Fibroblast of skin of abdomen (primary cell): ENCODE measurements around the gene NTN4.
A peak's percentile ranks its signal among the peaks of the same experiment; 100 is the strongest.

Experiments used
- DNase-seq: peaks from one replicate; pipeline ENCODE4 v3.0.0-alpha.2; 2013

NTN4 gene

DNA sequence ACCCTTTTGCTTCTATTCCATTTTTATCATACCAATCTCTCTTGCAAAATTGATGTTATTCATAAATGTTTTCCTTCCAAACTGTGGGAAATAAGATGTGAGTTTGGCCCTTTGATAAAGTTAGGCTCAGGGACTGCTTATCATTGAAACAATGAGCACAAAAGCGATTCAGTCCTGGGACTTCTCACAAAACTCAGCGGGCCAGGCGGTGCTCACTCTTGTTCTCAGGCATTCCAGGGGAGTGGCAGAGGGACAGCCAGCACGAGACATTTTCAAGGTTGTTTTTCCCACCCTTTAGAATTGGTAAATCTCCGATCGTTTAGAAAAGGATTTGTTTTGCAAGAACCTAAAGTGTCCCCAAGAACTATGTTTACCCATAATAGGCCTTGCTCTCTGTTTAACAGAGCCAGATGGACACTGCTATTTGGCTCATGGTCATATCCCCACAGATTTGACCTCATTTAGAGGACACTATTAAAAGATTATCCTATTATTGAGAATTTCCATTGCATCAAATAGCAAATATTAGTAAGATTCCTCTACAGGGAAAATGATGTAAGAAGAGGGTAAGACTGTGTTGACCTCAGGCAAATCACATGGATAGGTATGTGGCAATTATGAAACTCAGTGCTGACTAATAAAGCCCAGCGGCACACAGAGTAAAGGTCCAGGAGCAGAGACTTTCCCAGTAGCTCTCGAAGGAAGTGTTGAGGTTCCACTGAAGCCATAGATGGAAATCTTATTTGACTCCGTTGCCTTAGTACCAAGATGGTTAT, 136.6 kb downstream of the NTN4 start:
- DNase-seq: peak; percentile 68

DNA sequence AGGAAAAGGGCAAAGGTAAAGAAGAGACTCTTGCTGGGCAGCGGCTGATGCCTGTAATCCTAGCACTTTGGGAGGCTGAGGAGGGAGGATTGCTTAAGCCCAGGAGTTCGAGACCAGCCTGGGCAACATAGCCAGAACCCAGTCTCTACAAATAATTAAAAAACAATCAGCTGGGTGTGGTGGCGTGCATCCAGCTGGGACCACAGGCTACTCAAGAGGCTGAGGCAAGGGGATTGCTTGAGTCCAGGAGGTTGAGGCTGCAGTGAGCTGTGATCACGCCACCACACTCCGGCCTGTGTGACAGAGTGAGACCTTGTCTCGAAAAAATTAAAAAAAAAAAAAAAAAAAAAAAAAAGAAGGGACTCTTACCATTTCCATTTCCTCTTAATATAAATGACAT, 138.9 kb downstream of the NTN4 start:
- no peak for DNase-seq

DNA sequence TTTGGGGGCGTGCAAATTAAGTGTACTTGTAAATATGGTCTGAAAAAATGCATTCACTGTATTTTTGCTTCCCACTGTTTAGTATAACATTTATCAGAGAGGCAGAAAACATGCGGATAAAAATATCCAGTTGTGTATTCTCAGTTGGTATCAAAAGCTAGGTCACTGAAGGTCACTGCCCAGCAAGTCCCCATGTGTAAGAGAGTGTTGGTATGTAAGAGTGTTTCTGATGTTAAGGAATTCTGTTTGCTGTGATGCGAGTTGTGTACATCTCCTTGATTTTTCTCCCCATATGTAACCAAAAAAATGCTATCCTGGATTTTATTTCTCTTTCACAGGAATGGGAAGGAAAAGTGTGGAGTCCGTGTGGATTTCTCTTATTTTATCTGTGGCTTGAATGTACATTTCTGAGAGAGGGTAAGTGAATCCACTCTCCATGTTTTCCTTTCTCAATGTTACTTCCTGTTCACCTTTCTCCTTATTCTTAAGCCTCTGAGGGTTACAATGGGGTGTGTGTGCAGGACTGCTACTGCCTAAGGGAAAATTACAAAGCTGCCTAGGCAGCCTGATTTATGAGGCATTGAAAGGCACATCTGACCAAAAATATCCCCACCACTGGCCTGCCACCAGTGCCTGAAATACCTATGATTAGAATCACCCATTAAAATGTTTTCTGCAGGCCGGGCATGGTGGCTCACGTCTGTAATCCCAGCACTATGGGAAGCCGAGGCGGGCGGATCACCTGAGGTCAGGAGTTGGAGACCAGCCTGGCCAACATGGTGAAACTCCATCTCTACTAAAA, 141.4 kb downstream of the NTN4 start:
- peak; percentile 58 for DNase-seq

DNA sequence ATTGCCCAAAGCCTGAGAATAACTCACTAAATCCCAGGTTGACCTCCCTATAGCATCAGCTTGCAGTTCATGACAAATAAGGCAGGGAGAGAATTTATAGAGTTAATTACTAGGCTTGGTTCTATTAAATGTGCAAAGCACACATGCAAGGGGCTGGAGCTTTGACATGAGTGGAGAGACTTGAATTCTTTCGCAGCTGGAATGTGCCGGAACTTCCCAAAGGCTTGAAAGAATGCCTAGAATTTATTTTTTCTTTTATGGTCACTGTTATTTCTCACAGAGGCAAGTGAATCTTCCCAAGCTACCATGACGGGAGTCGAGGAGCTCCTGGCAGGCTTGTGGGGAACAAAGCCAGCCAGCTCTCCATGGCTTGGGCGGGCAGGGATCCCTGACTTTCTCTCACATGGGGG, 143.8 kb downstream of the NTN4 start:
- DNase-seq: peak; percentile 85

DNA sequence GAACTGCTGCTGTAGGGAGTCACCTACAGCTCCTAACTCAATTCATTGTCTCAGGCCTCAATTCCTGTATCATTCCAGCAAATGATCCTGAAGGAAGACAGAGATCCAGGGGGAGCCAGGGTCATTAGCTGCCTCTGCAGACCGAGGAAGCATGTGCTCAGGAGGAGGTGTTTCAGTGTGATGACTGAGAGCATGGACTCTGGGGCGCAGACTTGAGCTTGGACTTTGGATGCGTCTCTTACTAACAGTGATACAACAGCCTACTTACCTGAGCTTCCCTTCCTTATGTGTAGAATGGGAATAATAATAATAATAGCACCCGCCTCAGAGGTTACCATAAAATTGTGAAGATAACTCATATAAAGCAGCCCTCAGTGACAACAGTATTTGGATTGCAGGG, 147.3 kb downstream of the NTN4 start:
- no peak for DNase-seq

DNA sequence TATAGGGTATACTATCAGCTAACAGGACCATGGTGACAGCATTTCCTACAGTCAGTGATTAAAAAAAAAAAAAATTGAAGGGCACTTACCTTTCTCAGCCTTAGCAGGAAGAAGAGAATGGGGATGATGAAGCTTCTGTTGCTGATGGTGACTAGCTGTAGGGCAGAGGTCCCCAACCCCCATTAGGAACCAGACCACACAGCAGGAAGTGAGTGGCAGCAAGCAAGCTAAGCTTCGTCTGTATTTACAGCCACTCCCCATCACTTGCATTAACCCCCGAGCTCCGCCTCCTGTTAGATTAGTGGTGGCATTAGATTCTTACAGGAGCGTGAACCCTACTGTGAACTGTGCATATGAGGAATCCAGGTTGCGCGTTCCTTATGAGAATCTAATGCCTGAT, 148.0 kb downstream of the NTN4 start:
- DNase-seq: no peak

DNA sequence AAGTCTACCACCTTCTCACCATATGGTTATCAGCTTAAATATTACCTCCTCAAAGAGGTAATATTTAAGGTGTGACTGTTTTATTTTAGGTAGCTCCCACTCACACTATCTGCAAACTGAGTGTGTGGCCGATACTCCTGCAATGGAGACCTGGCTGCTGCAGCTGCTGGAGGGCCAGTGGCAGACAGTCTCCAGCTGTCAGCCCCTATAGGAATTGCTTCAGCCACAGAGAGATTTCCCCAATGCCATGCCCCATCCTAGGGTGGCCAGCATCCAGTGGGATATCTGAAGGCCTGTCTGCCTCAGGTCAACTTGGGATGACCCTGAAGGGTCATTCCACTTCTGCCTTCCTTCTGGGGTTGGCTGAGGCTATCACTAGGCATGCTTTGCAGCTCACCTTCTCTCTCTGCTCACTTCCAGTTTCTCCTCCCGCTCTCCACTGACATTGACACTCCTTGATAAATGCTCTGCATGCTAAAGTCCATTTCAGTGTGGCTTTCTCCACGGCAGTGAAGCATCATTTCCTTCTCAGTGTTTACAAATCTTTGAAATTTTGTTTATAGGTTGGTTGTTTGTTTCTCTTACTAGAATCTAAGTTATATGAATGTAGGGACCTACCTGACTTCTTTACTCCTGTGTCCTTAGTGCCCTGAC, 149.1 kb downstream of the NTN4 start:
- no peak for DNase-seq

DNA sequence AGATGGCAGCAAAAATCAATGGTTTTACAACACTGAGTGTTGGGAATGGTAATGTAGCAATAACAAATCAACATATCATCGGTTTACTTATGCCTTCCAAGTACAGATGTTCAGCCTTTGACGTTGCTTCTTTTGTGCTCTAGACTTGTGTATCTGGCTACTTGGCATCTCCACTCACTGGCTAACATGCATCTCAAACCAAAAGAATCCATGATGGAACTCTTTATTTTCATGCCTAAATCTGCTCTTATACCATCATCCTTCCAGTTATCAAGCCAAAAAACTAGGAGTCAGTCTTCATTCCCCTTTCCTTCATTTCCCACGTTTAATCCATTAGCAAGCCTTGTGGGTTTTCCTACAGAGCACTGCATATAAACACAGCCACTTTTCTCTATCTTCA, 150.0 kb downstream of the NTN4 start:
- no peak for DNase-seq

DNA sequence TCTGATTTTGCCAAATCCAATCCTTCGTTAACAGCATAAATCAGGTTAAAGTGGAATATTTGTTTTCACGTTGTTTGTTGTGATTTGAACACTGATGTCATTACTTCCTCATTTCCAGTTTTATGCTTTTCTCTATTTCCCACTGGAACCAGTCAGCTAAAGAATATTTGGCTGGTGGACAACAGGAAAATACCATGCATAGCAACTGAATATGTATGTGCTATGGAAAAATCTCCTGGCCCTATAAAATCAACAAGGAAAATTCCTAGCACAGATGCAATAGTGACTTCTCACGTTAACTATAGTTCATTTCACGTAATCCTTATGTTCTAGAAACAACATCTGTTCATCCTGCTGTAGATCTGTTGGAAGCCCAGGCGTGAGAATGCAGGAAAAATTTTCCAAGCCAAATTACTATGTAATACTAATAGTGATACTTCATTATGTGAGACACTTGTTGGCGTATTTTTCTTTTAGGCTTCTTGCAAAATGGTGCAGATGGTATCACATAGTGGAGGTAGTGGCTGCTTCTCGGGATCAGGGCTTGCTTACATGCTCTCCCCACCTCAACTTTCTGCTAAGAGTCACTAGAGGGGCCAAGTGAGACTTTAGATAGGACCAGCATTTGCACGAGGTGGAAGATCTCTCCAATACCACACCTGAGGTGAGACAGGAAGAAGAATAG, 153.0 kb downstream of the NTN4 start:
- DNase-seq: peak; percentile 84

DNA sequence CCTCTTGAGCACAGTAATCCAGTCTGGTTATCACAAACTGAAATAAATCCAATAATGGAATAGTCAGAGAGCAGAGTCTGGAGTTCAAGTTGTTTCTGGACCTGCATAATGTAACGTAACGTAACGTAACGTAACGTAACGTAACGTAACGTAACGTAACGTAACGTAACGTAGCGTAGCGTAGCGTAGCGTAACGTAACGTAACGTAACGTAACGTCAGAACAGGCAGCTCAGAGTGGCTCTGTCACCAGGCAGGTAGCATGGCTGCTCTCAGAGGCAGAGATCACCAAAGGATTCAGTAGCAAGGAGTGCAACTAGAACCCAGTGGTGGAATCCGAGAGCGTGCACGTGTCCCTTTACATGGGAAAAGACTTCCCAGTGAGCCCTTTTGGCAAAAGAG, 153.6 kb downstream of the NTN4 start:
- DNase-seq: no peak

DNA sequence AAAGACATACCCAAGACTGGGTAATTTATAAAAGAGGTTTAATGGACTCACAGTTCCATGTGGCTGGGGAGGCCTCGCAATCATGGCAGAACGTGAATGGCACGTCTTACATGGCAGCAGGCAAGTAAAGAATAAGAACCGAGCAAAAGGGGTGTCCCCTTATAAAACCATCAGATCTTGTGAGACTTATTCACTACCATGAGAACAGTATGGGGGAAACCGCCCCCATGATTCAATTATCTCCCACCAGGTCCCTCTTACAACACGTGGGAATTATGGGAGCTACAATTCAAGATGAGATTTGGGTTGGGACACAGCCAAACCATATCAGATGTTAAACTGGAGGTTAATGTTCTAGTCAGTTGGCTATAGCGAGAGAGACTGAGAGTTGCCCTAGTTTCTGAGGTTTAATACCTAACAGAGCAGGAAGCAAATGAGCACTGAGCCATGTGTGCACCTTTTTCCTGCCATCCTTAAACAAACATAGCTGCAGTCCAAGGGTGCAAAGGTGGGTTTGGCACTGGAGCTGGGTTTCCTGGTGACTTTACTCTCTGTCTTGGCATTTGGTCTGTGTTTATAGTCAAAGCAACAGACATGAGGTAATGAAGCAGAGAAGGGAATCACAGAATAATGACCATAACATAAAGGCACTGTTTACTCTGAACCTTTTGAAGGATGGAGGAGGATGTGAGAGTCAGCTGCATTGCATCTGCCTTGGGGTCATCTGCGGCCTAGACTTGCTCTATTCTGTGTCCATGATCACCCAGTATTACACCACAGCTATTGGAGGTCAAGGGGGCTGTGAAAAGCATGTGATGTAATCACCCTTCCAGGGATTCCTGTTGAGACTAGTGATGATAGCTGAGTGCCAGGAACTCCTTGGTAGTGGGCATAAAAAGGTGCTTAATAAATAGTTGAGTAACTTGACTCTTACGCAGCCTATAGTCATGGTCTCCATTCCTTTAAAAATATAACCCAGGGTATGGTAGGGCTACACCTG, 155.6 kb downstream of the NTN4 start:
- peak; percentile 10 for DNase-seq

DNA sequence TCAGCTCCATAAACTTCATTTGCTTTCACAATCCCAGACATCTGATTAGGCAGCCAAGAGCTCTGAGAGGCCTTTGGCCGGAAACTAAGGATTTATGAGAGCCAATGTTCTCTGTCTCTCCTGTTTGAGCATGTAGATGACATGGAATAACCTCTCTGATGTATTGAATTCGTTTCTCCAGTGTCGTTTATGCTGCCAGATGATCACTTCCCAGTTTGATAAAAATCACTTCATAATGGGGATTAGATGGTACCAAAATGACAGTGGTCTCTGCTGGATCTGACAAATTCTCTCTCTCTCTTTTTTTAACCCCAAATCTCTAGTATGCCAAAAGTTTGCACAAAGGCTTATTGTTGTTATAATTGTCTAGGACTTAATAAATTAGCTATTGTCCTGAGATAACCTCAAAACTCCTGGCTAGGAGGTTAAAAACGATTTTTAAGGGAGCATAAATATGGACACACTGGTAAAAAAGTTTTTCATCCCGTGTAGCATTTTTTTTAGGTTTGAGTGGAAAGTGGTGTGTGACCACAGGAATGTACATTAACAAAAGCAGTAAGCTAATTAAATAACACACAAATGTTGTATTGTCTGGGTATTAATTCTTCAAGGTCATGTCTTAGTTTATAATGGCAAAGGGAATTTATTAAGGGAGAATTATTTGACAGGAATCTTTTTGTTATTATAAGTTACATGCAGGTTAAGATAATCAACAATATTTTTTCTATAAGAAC, 156.7 kb downstream of the NTN4 start:
- DNase-seq: peak; percentile 30

DNA sequence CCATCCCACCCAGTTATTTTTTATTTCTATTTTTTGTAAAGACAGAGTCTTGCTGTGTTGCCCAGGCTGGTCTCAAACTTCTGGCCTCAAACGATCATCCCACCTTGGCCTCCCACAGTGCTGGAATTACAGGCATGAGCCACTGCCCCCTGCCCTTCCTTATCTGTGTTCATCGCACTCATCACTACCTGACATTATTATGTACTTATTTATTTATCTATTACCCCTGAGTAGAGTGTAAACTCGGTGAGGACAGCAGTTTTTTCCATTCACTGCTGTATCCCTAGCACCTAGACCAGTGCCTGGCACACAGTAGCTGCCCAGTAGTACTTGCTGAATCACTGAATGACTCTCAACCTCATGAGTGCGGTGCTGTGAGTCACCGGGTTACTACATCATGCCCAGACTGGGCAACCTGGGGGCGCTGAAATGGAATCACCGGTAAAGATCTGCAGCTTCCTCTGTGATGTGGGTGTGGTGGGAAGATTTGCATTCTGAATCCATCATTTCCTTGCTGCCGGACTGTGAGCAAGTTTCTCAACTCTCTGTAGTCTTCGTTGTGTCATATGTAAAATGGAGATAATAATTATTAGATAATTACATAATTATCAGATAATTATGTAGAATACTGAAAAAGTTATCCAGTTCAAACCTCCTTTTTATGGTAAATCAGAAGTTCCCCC, 157.4 kb downstream of the NTN4 start:
- no peak for DNase-seq

DNA sequence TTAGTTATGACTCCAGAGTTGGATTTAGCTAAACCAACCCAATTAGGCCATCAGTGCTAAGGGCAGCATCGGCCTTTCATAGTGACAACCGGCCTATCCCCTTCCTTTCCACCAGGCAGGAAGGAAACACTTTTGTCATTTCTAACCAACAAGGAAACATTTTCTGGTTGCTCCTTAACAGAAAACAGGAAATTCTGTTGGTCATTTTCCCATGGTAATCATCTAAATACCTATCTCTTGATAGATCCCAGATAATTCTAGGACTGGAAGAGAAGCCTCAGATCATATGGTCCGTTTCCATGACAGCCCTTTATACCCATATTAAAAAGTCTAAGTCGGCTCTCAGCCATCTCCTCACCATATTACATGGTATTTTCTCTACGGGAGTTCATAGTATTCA, 160.1 kb downstream of the NTN4 start:
- no peak for DNase-seq

DNA sequence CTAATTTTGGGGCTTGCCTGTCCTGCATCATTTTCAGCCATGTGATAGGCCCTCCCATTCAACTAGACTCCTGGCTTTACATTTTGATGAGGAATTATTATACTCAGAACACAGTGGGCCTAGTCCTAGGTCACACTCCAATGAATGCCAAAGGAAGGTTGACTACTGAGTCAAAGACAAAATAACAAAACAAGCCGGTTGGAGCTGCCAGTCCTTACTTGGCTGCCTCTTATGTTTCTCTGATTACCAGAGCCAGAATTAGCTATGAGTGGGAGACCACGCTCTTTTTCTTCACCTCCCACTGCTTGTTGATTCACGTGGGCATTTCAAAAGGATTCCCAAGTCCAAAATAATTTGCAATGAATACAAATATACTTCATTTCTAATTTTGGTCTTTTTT, 161.2 kb downstream of the NTN4 start:
- DNase-seq: no peak

DNA sequence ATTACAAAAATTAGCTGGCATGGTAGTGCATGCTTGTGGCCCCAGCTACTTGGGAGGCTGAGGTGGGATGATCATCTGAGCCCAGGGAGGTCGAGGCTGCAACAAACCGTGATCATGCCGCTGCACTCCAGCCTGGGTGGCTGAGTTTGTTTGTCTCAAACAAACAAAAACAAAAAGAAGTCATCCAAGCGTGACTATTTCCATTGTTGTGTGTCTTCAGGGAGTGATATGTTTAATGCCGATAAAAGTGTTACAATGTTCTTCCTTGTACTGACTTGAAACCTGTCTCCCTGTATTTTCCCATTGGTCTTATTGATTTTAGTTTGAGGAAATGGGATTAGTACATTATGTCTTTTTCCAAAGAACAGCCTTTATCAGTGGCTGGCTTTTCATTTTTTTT, 163.7 kb downstream of the NTN4 start:
- DNase-seq: no peak

DNA sequence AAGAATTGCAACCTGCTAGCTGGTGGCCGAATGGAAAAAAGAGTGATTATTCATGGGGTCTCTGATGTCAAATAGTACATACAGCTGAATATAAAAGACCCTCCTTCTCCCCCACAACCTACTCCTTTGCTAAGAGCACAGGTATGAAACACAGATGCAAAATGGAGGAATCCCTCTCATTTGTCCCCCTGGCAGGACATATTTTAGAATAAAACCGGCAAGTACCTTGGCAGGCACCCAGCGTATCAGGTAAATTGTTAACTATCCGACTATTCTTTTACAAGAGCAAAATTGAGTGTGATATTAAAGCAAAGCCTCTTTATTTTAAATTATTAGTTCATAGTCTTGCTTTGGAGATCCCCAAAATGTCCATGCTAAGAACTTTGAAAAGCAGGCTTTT, 165.6 kb downstream of the NTN4 start:
- DNase-seq: no peak

DNA sequence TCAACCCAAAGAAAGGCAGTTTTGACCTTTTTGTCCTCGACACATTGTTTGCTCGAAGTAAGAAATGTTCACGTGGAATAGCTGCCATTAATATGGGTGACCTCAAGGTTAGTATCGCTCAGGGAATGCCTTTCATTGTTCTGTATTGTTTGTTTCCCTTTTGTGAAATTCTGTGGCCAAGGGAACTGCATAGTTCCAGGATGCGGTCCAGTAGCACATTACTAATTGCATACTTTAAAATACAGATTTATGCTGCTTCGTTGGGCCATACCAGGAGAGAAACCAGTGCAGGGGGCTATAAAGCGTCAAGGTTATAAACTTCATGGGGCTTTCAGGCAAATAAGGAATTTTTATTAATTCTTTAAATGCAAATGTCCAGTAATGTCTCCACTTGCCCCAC, 166.0 kb downstream of the NTN4 start:
- DNase-seq: no peak

DNA sequence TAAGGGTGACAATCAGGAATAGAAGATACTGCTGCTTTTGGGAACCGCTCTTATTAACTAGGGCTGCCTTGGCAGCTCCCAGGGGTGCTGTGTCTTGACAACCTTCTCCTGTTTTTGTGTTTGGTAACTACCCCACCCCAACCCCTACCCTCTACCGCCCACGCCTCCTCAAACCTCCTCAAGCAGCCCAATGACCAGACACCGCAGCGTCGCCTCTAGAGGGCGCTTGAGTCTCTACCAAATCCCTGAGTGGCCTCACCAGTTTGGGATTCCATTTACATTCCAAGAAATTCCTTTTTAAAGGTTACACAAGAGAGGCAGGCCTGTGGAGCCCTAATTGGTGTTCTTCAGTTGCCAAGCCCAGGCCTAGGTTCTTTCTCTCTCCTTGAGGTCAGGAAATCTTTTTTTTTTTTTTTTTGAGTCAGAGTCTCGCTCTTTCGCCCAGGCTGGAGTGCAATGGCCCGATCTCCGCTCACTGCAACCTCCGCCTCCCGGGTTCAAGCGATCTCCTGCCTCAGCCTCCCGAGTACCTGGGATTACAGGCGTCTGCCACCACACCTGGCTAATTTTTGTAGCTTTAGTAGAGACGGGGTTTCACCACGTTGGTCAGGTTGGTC, 166.9 kb downstream of the NTN4 start:
- DNase-seq: peak; percentile 87

DNA sequence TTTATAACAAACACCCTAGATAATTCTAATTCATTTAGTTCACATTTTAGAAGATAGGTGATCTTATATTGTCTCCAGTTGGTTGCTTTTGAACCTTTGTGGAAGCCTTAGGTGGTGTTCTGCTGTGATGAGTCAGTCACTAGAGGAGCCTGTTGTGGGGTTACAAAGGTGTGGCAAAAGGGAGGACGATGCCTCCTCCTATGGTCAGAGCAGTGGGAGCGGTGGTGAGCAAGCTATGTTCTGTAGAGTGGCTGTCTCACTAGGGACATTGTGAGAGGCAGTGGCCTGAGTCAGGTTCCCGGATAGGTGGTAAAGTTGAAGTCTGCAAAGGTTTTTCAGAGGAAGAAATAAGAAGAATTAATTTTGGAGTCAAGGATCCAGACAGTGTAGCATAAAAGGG, 167.7 kb downstream of the NTN4 start:
- no peak for DNase-seq
